SK-N-MC (cell line): Measurements from ENCODE around the gene ILF3.
"Not testable (repeated sequence)": the region's sequence is repeated elsewhere in the genome, so short reads cannot be mapped to it uniquely, and the experiment has no call there.

ENCODE experiments used
- EZH2 ChIP-seq: fragments of 200-600 bp; sonication (generic); IDR thresholded peaks from one replicate; pipeline ENCODE4 v1.6.1; 2017; ENCODE audit warnings: antibody characterized with exemption
- FOXP2 ChIP-seq: optimal IDR thresholded peaks from 2 replicates; pipeline ENCODE3; 2011; ENCODE audit warnings: mild to moderate bottlenecking, moderate library complexity; ENCODE audit not compliant: insufficient read depth; ENCODE audit errors: extremely low read length, control extremely low read depth
- POLR2AphosphoS5 ChIP-seq: IDR thresholded peaks from 2 replicates; pipeline ENCODE4 v1.6.1; 2012; ENCODE audit warnings: mild to moderate bottlenecking, low read depth, low read length, borderline replicate concordance

GRCh38 chr19:10675214-10675613, 21.1 kb downstream of the ILF3 start:
- TF ChIP-seq EZH2, POLR2AphosphoS5, FOXP2: not testable (repeated sequence)
